Gastroesophageal sphincter (tissue), 2 donors: ENCODE measurements around the gene KPNA2.
"Not testable (repeated sequence)": the region's sequence is repeated elsewhere in the genome, so short reads cannot be mapped to it uniquely, and the experiment has no call there.

Source experiments
- EP300 ChIP-seq: sonication (generic); formaldehyde crosslinking; IDR thresholded peaks from one replicate; pipeline ENCODE4 v1.6.1; 2017; ENCODE audit warnings: antibody characterized with exemption, mild to moderate bottlenecking
- POLR2A ChIP-seq, 2 donors: fragments of 450-650 bp; IDR thresholded peaks; one replicate each; pipeline ENCODE4 v1.6.1; 2017; ENCODE audit warnings: antibody characterized with exemption in 2 of 2, mild to moderate bottlenecking in 2 of 2, moderate library complexity in 1 of 2

DNA sequence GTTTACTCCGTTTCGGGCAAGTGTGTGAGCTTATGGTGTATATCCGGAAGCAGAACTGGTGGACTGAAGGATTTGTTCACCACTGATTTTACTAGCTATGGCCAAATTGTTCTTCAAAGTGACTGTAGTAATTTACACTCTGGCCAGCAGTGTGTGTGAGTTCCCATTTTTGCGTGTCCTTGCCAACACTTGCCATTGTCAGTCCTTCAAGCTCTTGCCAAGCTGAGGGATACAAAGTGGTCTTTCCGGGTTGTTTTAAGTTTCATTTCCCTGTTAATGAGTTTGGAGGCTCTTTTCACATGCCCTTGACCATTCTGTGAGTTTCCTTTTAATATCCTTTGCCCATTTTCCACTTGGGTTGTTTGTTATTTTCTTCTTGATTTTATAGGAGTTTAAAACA, 42.0 kb downstream of the KPNA2 start:
- TF ChIP-seq POLR2A (IDR thresholded peaks at IDR 0.05); EP300: not testable (repeated sequence)
